Large intestine (tissue), 3 donors: ENCODE data around the gene PEPD. TPM values are rescaled to one million over a fixed set of nuclear protein-coding genes. Genes with fewer than 3 reads are reported as not detected.
A peak's percentile ranks its signal among the peaks of the same experiment; 100 is the strongest.

Experiments used
- DNase-seq, 2 donors: peaks; one replicate each; pipeline versions ENCODE4 v3.0.0 to v3.0.0-alpha.2; 2013
- H3K27ac ChIP-seq: one replicate; pipeline ENCODE4 v1.5.1; 2013; ENCODE audit warnings: low read length
- H3K27me3 ChIP-seq: 2 replicates; pipeline ENCODE4 v1.6.1; 2013; ENCODE audit warnings: low read length; ENCODE audit not compliant: control insufficient read depth, insufficient read depth
- H3K36me3 ChIP-seq: 2 replicates; pipeline ENCODE4 v1.6.1; 2013; ENCODE audit warnings: low read length; ENCODE audit not compliant: control insufficient read depth, insufficient read depth
- H3K4me1 ChIP-seq: one replicate; pipeline ENCODE4 v1.6.1; 2013; ENCODE audit warnings: low read length; ENCODE audit not compliant: control insufficient read depth, insufficient read depth
- H3K4me3 ChIP-seq: one replicate; pipeline ENCODE4 v1.5.1; 2013; ENCODE audit warnings: low read length
- H3K9me3 ChIP-seq: one replicate; pipeline ENCODE4 v1.6.1; 2013; ENCODE audit warnings: mild to moderate bottlenecking, low read depth, low read length, moderate library complexity; ENCODE audit not compliant: control insufficient read depth
- WGBS: methylation state at CpG from one replicate; pipeline ENCODE4 v1.1.5; 2013; ENCODE audit warnings: low lambda C conversion rate; ENCODE audit not compliant: insufficient coverage; 5-methylcytosine and 5-hydroxymethylcytosine counted together
- polyA plus RNA-seq: library from polyadenylated mRNA; unstranded; fragments of 120-200 nt; gene quantifications from one replicate; pipeline ENCODE4 v1.2.1, GENCODE V29; 2013

PEPD gene
- polyA plus RNA-seq, 1 donor = 216 TPM

GRCh38 chr19:33514885-33515551 lies 6.6 kb downstream of the PEPD start:
- Histone ChIP-seq H3K4me3 (no peak overlapping the region), H3K27me3 (no peaks in the 10 kb centered on the region), H3K9me3 (no peaks in the 10 kb centered on the region), H3K36me3 (peaks cover 18% of the 10 kb centered on the region), H3K27ac (peak overlapping the region; percentile 39), H3K4me1 (peaks cover 18% of the 10 kb centered on the region)
- no CpG with 5 or more reads among the region's 25 CpGs for WGBS
- DNase-seq = peak in 1 of 2 donors; percentile 40

DNA sequence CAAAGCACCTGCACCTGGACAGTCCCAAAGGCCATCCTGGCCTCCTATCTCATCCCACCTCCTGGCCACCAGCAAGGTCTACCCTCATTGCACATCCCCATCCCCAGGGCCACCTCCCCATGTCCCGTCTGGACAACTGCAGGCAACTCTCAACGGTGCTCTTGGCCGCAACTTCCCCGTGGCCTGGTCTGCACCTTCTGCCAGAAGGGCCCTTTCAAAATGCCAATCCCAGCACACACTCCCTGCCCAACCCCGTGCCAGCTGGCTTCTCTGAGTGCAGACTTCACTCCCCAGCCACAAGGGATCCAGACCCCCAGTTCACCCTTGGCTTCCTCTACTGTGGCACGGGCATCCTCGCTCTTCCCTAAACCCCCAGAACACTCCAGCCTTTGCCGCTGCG lies 8.2 kb downstream of the PEPD start:
- no peak overlapping the region for H3K27ac ChIP-seq
- no peaks in the 10 kb centered on the region for H3K9me3 ChIP-seq
- no peak for DNase-seq
- H3K36me3 ChIP-seq = peaks cover 30% of the 10 kb centered on the region
- no CpG with 5 or more reads among the region's 9 CpGs for WGBS
- no peaks in the 10 kb centered on the region for H3K27me3 ChIP-seq
- H3K4me3 ChIP-seq = no peak overlapping the region
- peaks cover 12% of the 10 kb centered on the region for H3K4me1 ChIP-seq

GRCh38 chr19:33512580-33513137 lies 8.9 kb downstream of the PEPD start:
- Histone ChIP-seq H3K27ac (no peak overlapping the region), H3K27me3 (no peaks in the 10 kb centered on the region), H3K9me3 (no peaks in the 10 kb centered on the region), H3K36me3 (peaks cover 38% of the 10 kb centered on the region), H3K4me1 (peaks cover 12% of the 10 kb centered on the region), H3K4me3 (no peak overlapping the region)
- no CpG with 5 or more reads among the region's 23 CpGs for WGBS
- DNase-seq = no peak

- H3K9me3 ChIP-seq = no peaks in the 10 kb centered on the region
- no CpG with 5 or more reads among the region's 3 CpGs for WGBS
- DNase-seq = no peak
- H3K4me3 ChIP-seq = no peak overlapping the region
- peaks cover 12% of the 10 kb centered on the region for H3K4me1 ChIP-seq
- H3K36me3 ChIP-seq = peaks cover 38% of the 10 kb centered on the region
- no peak overlapping the region for H3K27ac ChIP-seq
- H3K27me3 ChIP-seq = no peaks in the 10 kb centered on the region
These were observed 9.6 kb downstream of the PEPD start for GRCh38 chr19:33512021-33512420.

DNA sequence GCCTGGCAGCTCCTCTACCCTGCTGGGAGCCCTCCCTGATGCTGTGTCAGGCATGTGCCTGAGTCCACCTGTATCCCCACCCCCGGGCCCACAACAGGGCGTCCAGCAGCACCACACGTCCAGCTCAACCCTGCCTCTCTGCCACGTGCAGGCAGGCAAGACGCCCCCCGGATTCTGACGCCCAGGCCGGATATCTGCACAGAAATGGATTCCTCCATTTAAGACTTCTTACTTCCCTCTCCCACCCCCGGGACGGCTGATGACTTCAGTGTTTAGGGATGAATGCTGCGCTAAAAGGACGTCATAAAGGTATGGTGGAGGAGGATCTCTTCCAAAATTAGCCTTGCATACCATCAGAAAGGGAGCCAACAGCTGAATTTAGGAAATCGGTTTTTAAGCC lies 10.2 kb downstream of the PEPD start:
- no peaks in the 10 kb centered on the region for H3K9me3 ChIP-seq
- no peak overlapping the region for H3K27ac ChIP-seq
- peaks cover 38% of the 10 kb centered on the region for H3K36me3 ChIP-seq
- WGBS = 60% methylated on average over 1 of the region's 13 CpGs
- H3K27me3 ChIP-seq = no peaks in the 10 kb centered on the region
- peaks cover 12% of the 10 kb centered on the region for H3K4me1 ChIP-seq
- H3K4me3 ChIP-seq = no peak overlapping the region
- DNase-seq = no peak

- Histone ChIP-seq H3K4me3 (no peak overlapping the region), H3K36me3 (peaks cover 38% of the 10 kb centered on the region), H3K9me3 (no peaks in the 10 kb centered on the region), H3K4me1 (peaks cover 11% of the 10 kb centered on the region), H3K27ac (no peak overlapping the region), H3K27me3 (no peaks in the 10 kb centered on the region)
- DNase-seq = no peak
- WGBS = no CpG with 5 or more reads among the region's 11 CpGs
These were observed 11.0 kb downstream of the PEPD start for GRCh38 chr19:33510462-33511194.

DNA sequence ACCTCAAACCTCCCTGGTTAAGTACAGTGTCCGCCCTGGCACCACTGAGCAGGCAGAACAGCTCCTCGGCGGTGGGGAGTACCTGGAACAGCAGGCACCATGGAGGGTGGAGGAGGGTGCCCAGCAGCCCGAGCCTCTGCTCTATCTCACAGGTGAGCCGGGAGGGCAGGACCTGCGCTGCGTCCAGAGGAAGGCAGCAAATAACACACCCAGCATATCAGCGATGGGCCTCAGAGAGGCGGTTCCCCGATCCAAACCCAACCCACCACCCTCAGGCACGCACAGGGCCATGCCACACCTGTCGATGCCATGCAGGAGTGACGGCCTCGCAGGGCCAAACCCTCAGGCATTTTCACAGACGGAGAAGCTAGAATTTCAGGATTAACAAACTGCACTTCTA lies 11.8 kb downstream of the PEPD start:
- H3K27me3 ChIP-seq = no peaks in the 10 kb centered on the region
- H3K4me3 ChIP-seq = no peak overlapping the region
- no peak overlapping the region for H3K27ac ChIP-seq
- H3K4me1 ChIP-seq = peaks cover 3% of the 10 kb centered on the region
- no peaks in the 10 kb centered on the region for H3K9me3 ChIP-seq
- no peak for DNase-seq
- H3K36me3 ChIP-seq = peaks cover 38% of the 10 kb centered on the region
- 100% methylated on average over 1 of the region's 15 CpGs for WGBS

GRCh38 chr19:33508941-33509614 lies 12.5 kb downstream of the PEPD start:
- Histone ChIP-seq H3K36me3 (peaks cover 42% of the 10 kb centered on the region), H3K27ac (no peak overlapping the region), H3K4me3 (no peak overlapping the region), H3K4me1 (no peaks in the 10 kb centered on the region), H3K27me3 (no peaks in the 10 kb centered on the region), H3K9me3 (no peaks in the 10 kb centered on the region)
- DNase-seq = peak in 1 of 2 donors; percentile 36
- WGBS = no CpG with 5 or more reads among the region's 12 CpGs

GRCh38 chr19:33508431-33508830 lies 13.2 kb downstream of the PEPD start:
- WGBS = no CpG with 5 or more reads among the region's 12 CpGs
- Histone ChIP-seq H3K36me3 (peaks cover 43% of the 10 kb centered on the region), H3K4me1 (no peaks in the 10 kb centered on the region)

GRCh38 chr19:33508009-33508408 lies 13.6 kb downstream of the PEPD start:
- Histone ChIP-seq H3K4me3 (no peak overlapping the region), H3K27ac (no peak overlapping the region)
- WGBS = no CpG with 5 or more reads among the region's 7 CpGs

More at GRCh38 chr19:33508431-33508830, 13.2 kb downstream of the PEPD start:
- no peak for DNase-seq
- Histone ChIP-seq H3K27ac (no peak overlapping the region), H3K4me3 (no peak overlapping the region), H3K27me3 (no peaks in the 10 kb centered on the region), H3K9me3 (no peaks in the 10 kb centered on the region)

More at GRCh38 chr19:33508009-33508408, 13.6 kb downstream of the PEPD start:
- no peaks in the 10 kb centered on the region for H3K4me1 ChIP-seq
- no peaks in the 10 kb centered on the region for H3K9me3 ChIP-seq
- H3K36me3 ChIP-seq = peaks cover 46% of the 10 kb centered on the region
- DNase-seq = no peak
- no peaks in the 10 kb centered on the region for H3K27me3 ChIP-seq
